IMR-90 (cell line): ENCODE data around the gene TBC1D16.

Experiments used
- FOS ChIP-seq: fragments of 150-350 bp; IDR thresholded peaks from 2 replicates; pipeline ENCODE4 v1.6.1; 2016; ENCODE audit warnings: low read depth, low read length
- POLR2A ChIP-seq: IDR thresholded peaks from 2 replicates; pipeline ENCODE4 v1.6.1; 2012; ENCODE audit warnings: mild to moderate bottlenecking, low read depth, low read length
- RAD21 ChIP-seq: IDR thresholded peaks from 2 replicates; pipeline ENCODE4 v1.6.1; 2012; ENCODE audit warnings: low read length, improper control_type of control experiment
- TF ChIP-seq, protein P1 (sequence below): conservative IDR thresholded peaks from 2 replicates; pipeline ENCODE4 v1.5.1; 2012; ENCODE audit warnings: mild to moderate bottlenecking, low read depth, low read length, improper control_type of control experiment
- TF ChIP-seq, protein P2 (sequence below): fragments of 150-350 bp; IDR thresholded peaks from 2 replicates; pipeline ENCODE4 v1.6.1; 2017; ENCODE audit warnings: mild to moderate bottlenecking, antibody characterized with exemption, low read length, low read depth

DNA sequence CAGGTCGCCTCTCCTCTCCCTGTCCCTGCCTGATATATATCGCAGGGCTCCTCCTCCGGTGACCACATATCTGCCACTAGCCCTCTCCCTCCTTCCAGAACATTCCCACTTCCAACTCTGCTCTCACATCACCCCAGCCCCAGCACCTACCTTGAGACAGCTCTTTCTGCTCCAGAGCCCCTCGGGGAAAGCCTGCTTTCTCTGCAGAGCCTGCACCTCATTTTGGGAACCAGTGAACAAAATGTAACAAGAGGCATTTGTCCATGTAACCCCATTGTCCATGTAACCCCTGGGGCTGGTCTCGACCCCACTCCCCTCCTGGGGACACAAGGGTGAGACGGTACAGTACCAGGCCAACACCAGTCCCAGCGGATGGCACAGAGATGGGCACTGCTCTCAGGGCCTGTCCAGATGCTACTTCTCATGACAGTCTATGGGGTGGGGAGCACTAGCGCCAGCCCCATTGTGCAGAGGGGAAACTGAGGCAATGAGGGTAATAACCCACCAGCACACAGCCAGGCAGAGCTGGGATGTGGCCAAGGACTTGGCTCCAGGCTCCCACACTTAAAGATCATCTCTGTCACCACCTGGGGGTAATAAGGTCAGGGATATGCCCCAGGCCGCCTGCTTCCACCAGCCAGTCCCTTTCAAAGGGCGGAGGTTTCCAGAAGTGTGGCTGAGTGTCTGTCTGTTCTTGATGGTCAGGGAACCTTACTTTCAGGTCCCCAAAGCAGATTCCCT, 42.9 kb downstream of the TBC1D16 start:
- TF ChIP-seq, protein P1, sequence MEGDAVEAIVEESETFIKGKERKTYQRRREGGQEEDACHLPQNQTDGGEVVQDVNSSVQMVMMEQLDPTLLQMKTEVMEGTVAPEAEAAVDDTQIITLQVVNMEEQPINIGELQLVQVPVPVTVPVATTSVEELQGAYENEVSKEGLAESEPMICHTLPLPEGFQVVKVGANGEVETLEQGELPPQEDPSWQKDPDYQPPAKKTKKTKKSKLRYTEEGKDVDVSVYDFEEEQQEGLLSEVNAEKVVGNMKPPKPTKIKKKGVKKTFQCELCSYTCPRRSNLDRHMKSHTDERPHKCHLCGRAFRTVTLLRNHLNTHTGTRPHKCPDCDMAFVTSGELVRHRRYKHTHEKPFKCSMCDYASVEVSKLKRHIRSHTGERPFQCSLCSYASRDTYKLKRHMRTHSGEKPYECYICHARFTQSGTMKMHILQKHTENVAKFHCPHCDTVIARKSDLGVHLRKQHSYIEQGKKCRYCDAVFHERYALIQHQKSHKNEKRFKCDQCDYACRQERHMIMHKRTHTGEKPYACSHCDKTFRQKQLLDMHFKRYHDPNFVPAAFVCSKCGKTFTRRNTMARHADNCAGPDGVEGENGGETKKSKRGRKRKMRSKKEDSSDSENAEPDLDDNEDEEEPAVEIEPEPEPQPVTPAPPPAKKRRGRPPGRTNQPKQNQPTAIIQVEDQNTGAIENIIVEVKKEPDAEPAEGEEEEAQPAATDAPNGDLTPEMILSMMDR: no peak
- no peak for TF ChIP-seq RAD21
- TF ChIP-seq FOS: no peak
- TF ChIP-seq POLR2A: no peak
- TF ChIP-seq, protein P2, sequence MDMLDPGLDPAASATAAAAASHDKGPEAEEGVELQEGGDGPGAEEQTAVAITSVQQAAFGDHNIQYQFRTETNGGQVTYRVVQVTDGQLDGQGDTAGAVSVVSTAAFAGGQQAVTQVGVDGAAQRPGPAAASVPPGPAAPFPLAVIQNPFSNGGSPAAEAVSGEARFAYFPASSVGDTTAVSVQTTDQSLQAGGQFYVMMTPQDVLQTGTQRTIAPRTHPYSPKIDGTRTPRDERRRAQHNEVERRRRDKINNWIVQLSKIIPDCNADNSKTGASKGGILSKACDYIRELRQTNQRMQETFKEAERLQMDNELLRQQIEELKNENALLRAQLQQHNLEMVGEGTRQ: no peak
